ENCODE measurements around the gene CC2D1A.

GRCh38 chr19:13961826-13962698, 56.1 kb downstream of the CC2D1A start:
- TF ChIP-seq CTCF (IDR thresholded peaks at IDR 0.05; ENCODE audit: low read depth, low read length, poor library complexity, severe bottlenecking), result no peak
- no peak for TF ChIP-seq EZH2phosphoT487 (IDR thresholded peaks at IDR 0.05; ENCODE audit: borderline replicate concordance, low read length)

Measured in DOHH2 (cell line).